Dermis blood vessel endothelial cell (primary cell): Measurements from ENCODE around the gene IGFBP3. TPM values are rescaled to one million over a fixed set of nuclear protein-coding genes. Genes with fewer than 3 reads are reported as not detected.

Experiments used
- DNase-seq: peaks from one replicate; pipeline ENCODE4 v3.0.0; 2010
- total RNA-seq: library from RNA; depleted of rRNA; stranded (reverse); fragments of >200 nt; gene quantifications from 2 replicates; pipeline ENCODE4 v1.2.3, GENCODE V29; 2014

The IGFBP3 gene
- total RNA-seq, 1 donor from 2014 or later = 18.0 TPM

GRCh38 chr7:45872116-45873034 lies 48.7 kb downstream of the IGFBP3 start:
- DNase-seq = peak; percentile 60

GRCh38 chr7:45869426-45869825 lies 51.6 kb downstream of the IGFBP3 start:
- no peak for DNase-seq

- DNase-seq = no peak
Measured at GRCh38 chr7:45867471-45867870, 53.6 kb downstream of the IGFBP3 start.

- no peak for DNase-seq
Measured at GRCh38 chr7:45865594-45866410, 55.3 kb downstream of the IGFBP3 start.

- DNase-seq = no peak
Measured at GRCh38 chr7:45863715-45864114, 57.4 kb downstream of the IGFBP3 start.

Other genes starting within 250 kb of the IGFBP3 start
- not detected in 2 replicates for gene CCDC201, start 48.2 kb downstream of the IGFBP3 start, total RNA-seq
- gene IGFBP1, start 32.8 kb downstream of the IGFBP3 start, total RNA-seq = 0.34 and 0.47 TPM in 2 replicates